GM12874 (cell line): ENCODE measurements around the gene CPA1.

Source experiments
- TF ChIP-seq, protein P1 (sequence below): IDR thresholded peaks from 2 replicates; pipeline ENCODE4 v1.5.1; 2011; ENCODE audit warnings: low read depth, mild to moderate bottlenecking, control low read depth, low read length, moderate library complexity; ENCODE audit not compliant: insufficient read depth

CPA1 gene

DNA sequence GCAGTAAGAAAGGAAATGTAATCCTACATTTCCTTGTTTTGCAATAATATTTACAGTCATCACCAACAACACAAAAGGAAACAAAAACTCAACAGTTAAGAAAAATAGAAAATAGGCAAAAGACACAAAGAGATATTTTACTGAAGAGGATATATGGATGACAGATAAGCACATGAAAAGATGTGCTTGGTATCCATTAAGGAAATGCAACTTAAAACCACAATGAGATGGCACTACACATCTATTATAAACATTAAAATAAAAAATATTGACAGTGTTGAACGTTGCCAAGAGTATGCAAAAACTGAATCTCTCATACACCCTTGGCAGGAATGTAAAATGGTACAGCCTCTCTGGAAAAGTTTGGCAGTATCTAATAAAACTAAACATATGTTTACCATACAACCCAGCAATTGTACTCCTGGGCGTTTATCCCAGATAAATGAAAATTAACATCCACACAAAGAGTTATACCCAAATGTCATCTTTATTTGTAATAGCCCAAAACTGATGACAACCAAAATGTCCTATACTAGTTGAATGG is 55.1 kb downstream of the CPA1 start:
- TF ChIP-seq, protein P1, sequence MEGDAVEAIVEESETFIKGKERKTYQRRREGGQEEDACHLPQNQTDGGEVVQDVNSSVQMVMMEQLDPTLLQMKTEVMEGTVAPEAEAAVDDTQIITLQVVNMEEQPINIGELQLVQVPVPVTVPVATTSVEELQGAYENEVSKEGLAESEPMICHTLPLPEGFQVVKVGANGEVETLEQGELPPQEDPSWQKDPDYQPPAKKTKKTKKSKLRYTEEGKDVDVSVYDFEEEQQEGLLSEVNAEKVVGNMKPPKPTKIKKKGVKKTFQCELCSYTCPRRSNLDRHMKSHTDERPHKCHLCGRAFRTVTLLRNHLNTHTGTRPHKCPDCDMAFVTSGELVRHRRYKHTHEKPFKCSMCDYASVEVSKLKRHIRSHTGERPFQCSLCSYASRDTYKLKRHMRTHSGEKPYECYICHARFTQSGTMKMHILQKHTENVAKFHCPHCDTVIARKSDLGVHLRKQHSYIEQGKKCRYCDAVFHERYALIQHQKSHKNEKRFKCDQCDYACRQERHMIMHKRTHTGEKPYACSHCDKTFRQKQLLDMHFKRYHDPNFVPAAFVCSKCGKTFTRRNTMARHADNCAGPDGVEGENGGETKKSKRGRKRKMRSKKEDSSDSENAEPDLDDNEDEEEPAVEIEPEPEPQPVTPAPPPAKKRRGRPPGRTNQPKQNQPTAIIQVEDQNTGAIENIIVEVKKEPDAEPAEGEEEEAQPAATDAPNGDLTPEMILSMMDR = no peak

DNA sequence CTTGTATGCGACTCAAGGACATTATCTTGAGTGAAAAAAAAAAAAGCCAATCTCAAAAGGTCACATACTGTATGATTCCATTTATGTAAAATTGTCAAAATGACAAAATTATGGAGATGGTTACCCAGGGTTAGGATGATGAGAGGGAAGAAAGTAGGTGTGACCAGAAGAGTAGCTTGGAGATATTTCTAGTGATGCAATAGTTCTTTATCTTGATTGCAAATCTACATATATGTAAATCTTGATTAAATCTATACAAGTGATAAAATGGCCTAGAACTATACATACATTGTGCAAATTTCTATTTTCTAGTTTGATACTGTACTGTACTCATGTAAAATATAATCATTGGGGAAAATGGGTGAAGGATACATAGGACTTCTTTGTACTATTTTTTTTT is 56.0 kb downstream of the CPA1 start:
- TF ChIP-seq, protein P1 = no peak
